ENCODE data around the gene IVD.

Gene IVD

DNA sequence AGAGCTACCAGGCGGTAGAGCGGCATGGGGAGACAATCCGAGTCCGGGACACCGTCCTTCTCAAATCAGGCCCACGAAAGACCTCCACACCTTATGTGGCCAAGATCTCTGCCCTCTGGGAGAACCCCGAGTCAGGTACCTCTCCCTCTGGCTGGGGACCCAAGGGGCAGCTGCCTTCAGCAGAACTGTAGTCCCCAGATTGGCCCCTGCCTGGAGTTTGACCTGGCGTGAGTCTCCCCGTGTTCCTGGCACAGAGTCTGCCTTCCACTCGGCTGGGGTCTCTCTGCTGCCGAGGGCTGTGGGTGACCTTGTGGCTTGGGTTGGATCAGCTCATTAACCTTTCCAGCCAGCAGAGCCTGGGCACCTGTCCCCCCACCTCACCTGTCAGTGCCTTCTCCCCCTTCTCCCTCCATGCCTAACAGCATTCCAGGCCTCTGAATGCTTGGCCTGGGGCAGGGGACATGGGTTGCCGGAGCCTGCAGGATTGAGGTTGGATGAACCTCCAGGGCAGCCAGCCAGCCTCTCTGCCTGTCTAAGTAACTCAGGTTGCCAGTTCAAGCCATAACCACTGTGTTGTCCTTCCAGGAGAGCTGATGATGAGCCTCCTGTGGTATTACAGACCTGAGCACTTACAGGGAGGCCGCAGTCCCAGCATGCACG lies 58.4 kb downstream of the IVD start:
- no peaks in the 10 kb centered on the region for H3K9me3 ChIP-seq (ENCODE audit: control insufficient read depth, insufficient read depth, low read length)
- H3K36me3 ChIP-seq (ENCODE audit: control insufficient read depth, low read length) = peaks cover 17% of the 10 kb centered on the region
- no peaks in the 10 kb centered on the region for H3K27me3 ChIP-seq (ENCODE audit: control insufficient read depth, low read length)

DNA sequence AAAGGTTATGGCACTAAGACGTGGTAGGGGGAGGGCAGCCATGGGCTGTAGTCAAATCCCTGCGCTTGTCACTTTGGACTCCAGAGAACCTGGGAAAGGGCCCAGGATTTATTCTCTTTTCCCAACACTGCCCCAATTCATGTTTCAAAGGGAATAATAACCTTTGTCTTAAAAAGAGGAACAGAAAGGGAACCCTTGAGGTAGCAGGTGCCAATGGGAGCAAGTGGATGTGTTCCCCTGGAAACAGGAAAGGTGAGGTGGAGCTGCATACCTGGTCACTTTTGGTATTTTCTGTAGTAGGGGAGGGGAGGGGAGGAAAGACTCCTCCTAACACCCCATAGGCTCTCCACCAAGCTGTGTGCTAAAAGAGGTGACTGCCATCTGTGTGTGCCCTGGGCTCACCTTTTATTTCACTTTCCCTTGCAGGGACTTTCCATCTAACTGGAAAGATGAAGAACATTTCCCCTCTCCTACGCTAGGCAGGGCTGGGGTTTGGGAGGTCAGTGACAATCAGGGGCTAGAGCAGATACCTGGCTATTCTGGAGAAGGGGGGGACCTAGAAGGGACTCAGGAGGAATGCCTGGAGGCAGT lies 59.1 kb downstream of the IVD start:
- Histone ChIP-seq H4K20me1 (ENCODE audit: control insufficient read depth, insufficient read depth, low read depth, low read length) (no peaks in the 10 kb centered on the region), H3F3A (ENCODE audit: control insufficient read depth, insufficient read depth) (peaks cover 8% of the 10 kb centered on the region), H3K27me3 (ENCODE audit: control insufficient read depth, low read length) (no peaks in the 10 kb centered on the region), H3K9me3 (ENCODE audit: control insufficient read depth, insufficient read depth, low read length) (no peaks in the 10 kb centered on the region), H3K4me1 (ENCODE audit: control insufficient read depth, low read length) (no peaks in the 10 kb centered on the region), H3K79me2 (ENCODE audit: control insufficient read depth, low read length) (no peaks in the 10 kb centered on the region), H3K4me2 (ENCODE audit: low read length) (no peak overlapping the region), H3K27ac (ENCODE audit: low read depth, low read length) (no peak overlapping the region), H3K4me3 (ENCODE audit: low read length) (no peak overlapping the region), H3K9me2 (replicated peaks; ENCODE audit: control insufficient read depth, low read length) (no peaks in the 10 kb centered on the region), H3K36me3 (ENCODE audit: control insufficient read depth, low read length) (peaks cover 17% of the 10 kb centered on the region)
- no peak for TF ChIP-seq EZH2phosphoT487 (IDR thresholded peaks at IDR 0.05; ENCODE audit: borderline replicate concordance, low read length)
- TF ChIP-seq, protein P1, sequence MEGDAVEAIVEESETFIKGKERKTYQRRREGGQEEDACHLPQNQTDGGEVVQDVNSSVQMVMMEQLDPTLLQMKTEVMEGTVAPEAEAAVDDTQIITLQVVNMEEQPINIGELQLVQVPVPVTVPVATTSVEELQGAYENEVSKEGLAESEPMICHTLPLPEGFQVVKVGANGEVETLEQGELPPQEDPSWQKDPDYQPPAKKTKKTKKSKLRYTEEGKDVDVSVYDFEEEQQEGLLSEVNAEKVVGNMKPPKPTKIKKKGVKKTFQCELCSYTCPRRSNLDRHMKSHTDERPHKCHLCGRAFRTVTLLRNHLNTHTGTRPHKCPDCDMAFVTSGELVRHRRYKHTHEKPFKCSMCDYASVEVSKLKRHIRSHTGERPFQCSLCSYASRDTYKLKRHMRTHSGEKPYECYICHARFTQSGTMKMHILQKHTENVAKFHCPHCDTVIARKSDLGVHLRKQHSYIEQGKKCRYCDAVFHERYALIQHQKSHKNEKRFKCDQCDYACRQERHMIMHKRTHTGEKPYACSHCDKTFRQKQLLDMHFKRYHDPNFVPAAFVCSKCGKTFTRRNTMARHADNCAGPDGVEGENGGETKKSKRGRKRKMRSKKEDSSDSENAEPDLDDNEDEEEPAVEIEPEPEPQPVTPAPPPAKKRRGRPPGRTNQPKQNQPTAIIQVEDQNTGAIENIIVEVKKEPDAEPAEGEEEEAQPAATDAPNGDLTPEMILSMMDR (IDR thresholded peaks at IDR 0.05; ENCODE audit: low read depth, low read length, poor library complexity, severe bottlenecking) = no peak

More for the DNA sequence above, 58.4 kb downstream of the IVD start:
- Histone ChIP-seq H3K4me2 (ENCODE audit: low read length) (no peak overlapping the region), H3K27ac (ENCODE audit: low read depth, low read length) (no peak overlapping the region), H3K79me2 (ENCODE audit: control insufficient read depth, low read length) (no peaks in the 10 kb centered on the region), H4K20me1 (ENCODE audit: control insufficient read depth, insufficient read depth, low read depth, low read length) (no peaks in the 10 kb centered on the region), H3K4me3 (ENCODE audit: low read length) (no peak overlapping the region), H3F3A (ENCODE audit: control insufficient read depth, insufficient read depth) (peaks cover under 1% of the 10 kb centered on the region), H3K4me1 (ENCODE audit: control insufficient read depth, low read length) (no peaks in the 10 kb centered on the region), H3K9me2 (replicated peaks; ENCODE audit: control insufficient read depth, low read length) (no peaks in the 10 kb centered on the region)
- no peak for TF ChIP-seq EZH2phosphoT487 (IDR thresholded peaks at IDR 0.05; ENCODE audit: borderline replicate concordance, low read length)
- TF ChIP-seq, protein P1 (IDR thresholded peaks at IDR 0.05; ENCODE audit: low read depth, low read length, poor library complexity, severe bottlenecking) = no peak

DNA sequence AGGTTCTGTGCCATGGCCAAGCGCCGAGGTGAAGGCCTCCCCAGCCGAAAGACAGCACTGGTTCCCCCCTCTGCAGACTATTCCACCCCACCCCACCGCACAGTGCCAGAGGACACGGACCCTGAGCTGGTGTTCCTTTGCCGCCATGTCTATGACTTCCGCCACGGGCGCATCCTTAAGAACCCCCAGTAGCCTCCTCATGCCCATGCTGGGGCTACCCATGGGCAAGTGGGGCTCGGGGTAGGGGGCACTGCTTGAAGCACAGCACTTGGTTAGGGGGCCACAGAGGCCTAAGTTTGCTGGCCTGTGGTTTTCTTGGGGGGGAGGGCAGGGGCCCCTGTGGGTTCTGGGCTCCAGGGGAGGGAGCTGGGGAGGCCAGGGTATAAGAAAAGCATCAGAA lies 60.3 kb downstream of the IVD start:
- Histone ChIP-seq H3K4me2 (ENCODE audit: low read length) (no peak overlapping the region), H3K27me3 (ENCODE audit: control insufficient read depth, low read length) (no peaks in the 10 kb centered on the region), H3K36me3 (ENCODE audit: control insufficient read depth, low read length) (peaks cover 17% of the 10 kb centered on the region)

More for the DNA sequence above, 60.3 kb downstream of the IVD start:
- no peaks in the 10 kb centered on the region for H4K20me1 ChIP-seq (ENCODE audit: control insufficient read depth, insufficient read depth, low read depth, low read length)
- no peak overlapping the region for H3K27ac ChIP-seq (ENCODE audit: low read depth, low read length)
- no peaks in the 10 kb centered on the region for H3K9me3 ChIP-seq (ENCODE audit: control insufficient read depth, insufficient read depth, low read length)
- no peak overlapping the region for H3K4me3 ChIP-seq (ENCODE audit: low read length)
- H3K9me2 ChIP-seq (replicated peaks; ENCODE audit: control insufficient read depth, low read length) = no peaks in the 10 kb centered on the region
- TF ChIP-seq EZH2phosphoT487 (IDR thresholded peaks at IDR 0.05; ENCODE audit: borderline replicate concordance, low read length) = no peak
- peaks cover 5% of the 10 kb centered on the region for H3K4me1 ChIP-seq (ENCODE audit: control insufficient read depth, low read length)
- H3F3A ChIP-seq (ENCODE audit: control insufficient read depth, insufficient read depth) = peaks cover 14% of the 10 kb centered on the region
- no peaks in the 10 kb centered on the region for H3K79me2 ChIP-seq (ENCODE audit: control insufficient read depth, low read length)

Measured in DOHH2 (cell line).